GM12873 (cell line): ENCODE data around the gene LGR4.

ENCODE experiments used
- TF ChIP-seq, protein P1 (sequence below): IDR thresholded peaks from 2 replicates; pipeline ENCODE4 v1.5.1; 2012; ENCODE audit warnings: low read depth, mild to moderate bottlenecking, moderate library complexity, low read length, control low read depth; ENCODE audit not compliant: insufficient read depth; ENCODE audit errors: missing control alignments

LGR4 gene

GRCh38 chr11:27395556-27396258 lies 76.9 kb downstream of the LGR4 start:
- TF ChIP-seq, protein P1, sequence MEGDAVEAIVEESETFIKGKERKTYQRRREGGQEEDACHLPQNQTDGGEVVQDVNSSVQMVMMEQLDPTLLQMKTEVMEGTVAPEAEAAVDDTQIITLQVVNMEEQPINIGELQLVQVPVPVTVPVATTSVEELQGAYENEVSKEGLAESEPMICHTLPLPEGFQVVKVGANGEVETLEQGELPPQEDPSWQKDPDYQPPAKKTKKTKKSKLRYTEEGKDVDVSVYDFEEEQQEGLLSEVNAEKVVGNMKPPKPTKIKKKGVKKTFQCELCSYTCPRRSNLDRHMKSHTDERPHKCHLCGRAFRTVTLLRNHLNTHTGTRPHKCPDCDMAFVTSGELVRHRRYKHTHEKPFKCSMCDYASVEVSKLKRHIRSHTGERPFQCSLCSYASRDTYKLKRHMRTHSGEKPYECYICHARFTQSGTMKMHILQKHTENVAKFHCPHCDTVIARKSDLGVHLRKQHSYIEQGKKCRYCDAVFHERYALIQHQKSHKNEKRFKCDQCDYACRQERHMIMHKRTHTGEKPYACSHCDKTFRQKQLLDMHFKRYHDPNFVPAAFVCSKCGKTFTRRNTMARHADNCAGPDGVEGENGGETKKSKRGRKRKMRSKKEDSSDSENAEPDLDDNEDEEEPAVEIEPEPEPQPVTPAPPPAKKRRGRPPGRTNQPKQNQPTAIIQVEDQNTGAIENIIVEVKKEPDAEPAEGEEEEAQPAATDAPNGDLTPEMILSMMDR, result no peak

DNA sequence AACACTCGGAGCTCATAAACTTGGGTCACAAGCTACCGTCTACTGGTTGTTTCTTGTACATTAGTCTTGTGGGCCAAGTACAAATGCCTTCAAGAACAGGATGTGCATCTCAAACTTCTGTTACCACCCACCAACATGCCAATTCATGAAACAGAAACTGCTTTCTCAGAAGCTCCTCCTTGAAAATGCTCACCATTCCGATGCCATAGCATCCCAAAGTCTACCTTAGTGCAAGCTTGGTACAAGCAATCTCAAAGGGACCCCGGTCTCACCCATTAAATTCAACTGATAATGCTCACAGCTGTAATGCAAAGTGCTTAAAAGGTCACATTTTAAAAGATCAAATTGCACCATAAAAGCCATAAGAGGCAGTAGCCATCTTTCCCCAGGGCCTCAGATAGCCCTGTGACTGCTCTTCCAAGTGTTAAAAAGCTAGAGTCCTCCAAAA lies 77.8 kb downstream of the LGR4 start:
- TF ChIP-seq, protein P1, result no peak

GRCh38 chr11:27392278-27393114 lies 80.1 kb downstream of the LGR4 start:
- TF ChIP-seq, protein P1, result no peak

DNA sequence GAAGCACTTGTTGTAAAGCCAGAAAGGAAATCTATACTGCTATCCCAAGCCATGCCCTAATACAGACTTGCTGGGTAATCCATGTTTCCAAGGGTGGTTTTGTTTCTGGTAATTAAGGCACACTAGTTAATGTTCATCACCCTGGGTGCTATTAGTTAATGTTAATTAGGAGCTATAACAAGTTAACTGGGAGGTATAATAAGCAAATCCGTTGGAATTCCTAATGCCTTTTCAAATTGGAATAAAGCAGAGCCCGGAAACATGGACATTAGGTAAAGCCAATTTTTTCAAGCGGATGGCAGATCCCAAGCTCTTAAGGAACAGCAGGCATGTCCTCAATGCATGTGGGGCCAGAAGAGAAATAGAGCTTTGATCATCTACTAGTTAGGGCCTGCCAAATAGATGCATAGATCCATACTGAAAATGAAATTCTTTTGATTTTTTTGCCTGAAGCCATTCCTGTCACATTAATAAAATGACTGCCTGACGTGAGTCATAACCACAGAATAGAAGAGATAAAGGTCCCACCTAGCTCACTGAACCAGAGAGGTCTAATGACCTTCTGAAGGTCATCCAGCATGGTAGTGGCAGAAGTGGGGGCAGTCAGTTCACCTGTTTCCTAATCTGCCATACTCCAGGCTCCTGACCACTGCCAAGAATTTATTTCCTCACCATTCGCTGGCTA lies 81.1 kb downstream of the LGR4 start:
- TF ChIP-seq, protein P1, result no peak

GRCh38 chr11:27390318-27391295 lies 82.0 kb downstream of the LGR4 start:
- TF ChIP-seq, protein P1, result no peak

DNA sequence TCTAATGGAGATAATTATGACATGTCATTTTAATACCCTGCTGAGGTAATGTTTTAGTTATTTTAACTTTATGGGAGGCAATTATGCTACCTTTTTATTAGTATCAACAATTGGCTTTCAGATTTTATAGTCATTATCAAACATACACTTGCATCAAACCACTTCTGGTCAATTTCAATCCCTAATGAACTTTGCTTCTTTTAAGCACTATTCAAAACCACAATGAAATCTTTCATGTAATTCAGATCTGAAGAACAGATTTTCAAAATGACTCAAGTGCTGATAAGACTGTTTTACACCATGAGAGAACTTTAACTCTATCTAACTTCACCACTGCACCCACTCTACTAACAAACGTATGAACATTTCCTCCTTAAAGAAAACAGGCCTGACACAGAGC lies 83.7 kb downstream of the LGR4 start:
- TF ChIP-seq, protein P1, result no peak
